Measurements from ENCODE around the gene OR6Y1.

OR6Y1 gene, protein sequence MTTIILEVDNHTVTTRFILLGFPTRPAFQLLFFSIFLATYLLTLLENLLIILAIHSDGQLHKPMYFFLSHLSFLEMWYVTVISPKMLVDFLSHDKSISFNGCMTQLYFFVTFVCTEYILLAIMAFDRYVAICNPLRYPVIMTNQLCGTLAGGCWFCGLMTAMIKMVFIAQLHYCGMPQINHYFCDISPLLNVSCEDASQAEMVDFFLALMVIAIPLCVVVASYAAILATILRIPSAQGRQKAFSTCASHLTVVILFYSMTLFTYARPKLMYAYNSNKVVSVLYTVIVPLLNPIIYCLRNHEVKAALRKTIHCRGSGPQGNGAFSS

GRCh38 chr1:158554352-158554751 is at the start of gene OR6Y1:
OR6Y1 (minus strand) TSS chr1:158554405; CDS start chr1:158548105, 6,300 bp downstream.
- intact Hi-C loops (cut with DNase I), result no loop called here
- DNase-seq, result no peak

DNA sequence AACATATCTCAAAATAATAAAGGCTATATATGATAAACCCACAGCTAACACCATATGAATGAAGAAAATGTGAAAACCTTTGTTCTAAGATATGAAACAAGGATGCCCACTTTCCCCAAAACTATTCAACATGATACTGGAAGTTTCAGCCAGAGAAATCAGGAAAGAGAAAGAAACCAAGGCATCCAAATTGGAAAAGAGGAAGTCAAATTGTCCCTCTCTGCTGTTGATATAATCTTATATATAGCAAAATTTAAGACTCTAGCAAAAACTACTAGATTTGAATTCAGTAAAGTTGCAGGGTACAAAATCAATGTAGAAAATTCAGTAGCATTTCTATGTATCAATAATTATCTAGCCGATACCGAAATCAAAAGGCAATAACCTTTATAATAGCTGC is 46.5 kb upstream of the OR6Y1 start:
- intact Hi-C loops (cut with DNase I), result no loop called here
- no peak for DNase-seq

GRCh38 chr1:158586942-158587341 is 32.7 kb upstream of the OR6Y1 start:
- no peak for DNase-seq
- intact Hi-C loops (cut with DNase I), result no loop called here

GRCh38 chr1:158583962-158584361 is 29.8 kb upstream of the OR6Y1 start:
- intact Hi-C loops (cut with DNase I), result no loop called here
- DNase-seq, result no peak

- DNase-seq, result no peak
- intact Hi-C loops (cut with DNase I), result no loop called here
Observed at GRCh38 chr1:158579733-158580132, 25.5 kb upstream of the OR6Y1 start, which contains the start of gene OR10X1. OR10X1 (minus strand) TSS chr1:158579899; CDS start chr1:158579899, 0 bp downstream.

DNA sequence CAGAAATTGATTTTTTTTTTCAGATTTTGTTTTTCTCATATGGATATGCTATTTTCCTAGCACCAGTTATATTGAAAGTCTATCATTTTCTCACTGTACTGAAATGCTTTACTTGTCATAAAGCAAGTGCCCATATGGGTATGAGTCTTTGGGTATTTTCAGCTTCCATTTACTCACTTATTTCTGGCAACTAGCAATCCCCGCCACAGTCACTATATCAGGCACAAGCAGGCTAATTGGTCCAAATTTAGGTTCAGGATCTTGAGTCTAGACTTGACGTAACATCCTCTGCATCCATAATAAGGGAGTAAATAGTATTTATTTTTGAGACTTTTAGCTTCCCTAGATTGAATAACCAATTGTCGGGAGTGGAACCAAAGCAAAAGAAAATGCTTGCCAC is 23.4 kb upstream of the OR6Y1 start:
- intact Hi-C loops (cut with DNase I), result no loop called here

GRCh38 chr1:158572226-158572625 is 18.0 kb upstream of the OR6Y1 start:
- intact Hi-C loops (cut with DNase I), result no loop called here
- no peak for DNase-seq

More for the DNA sequence above, 23.4 kb upstream of the OR6Y1 start:
- DNase-seq, result no peak

- intact Hi-C loops (cut with DNase I), result no loop called here
- DNase-seq, result no peak
Observed at GRCh38 chr1:158570480-158570879, 16.3 kb upstream of the OR6Y1 start, which contains the start of gene OR6P1. OR6P1 (minus strand) TSS chr1:158570580; CDS start chr1:158563604, 6,976 bp downstream.

- intact Hi-C loops (cut with DNase I), result no loop called here
- DNase-seq, result no peak
Observed at GRCh38 chr1:158564608-158565007, 10.4 kb upstream of the OR6Y1 start.

GRCh38 chr1:158563853-158564252 is 9.6 kb upstream of the OR6Y1 start:
- intact Hi-C loops (cut with DNase I), result no loop called here
- DNase-seq, result no peak

- DNase-seq, result no peak
- intact Hi-C loops (cut with DNase I), result no loop called here
Observed at GRCh38 chr1:158559696-158560095, 5.5 kb upstream of the OR6Y1 start.

GRCh38 chr1:158552296-158552695 is 1.9 kb downstream of the OR6Y1 start:
- intact Hi-C loops (cut with DNase I), result no loop called here
- no peak for DNase-seq

DNA sequence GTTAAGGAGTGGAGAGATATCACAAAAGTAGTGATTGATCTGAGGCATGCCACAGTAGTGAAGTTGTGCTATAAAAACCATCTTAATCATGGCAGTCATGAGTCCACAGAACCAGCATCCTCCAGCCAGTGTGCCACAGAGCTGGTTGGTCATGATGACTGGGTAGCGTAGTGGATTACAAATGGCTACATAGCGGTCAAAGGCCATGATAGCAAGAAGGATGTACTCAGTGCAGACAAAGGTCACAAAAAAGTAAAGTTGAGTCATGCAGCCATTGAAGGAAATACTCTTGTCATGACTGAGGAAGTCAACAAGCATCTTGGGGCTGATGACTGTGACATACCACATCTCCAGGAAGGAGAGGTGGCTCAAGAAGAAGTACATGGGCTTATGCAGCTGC is 6.7 kb downstream of the OR6Y1 start:
- no peak for DNase-seq
- intact Hi-C loops (cut with DNase I), result no loop called here

- intact Hi-C loops (cut with DNase I), result no loop called here
- DNase-seq, result no peak
Observed at GRCh38 chr1:158537609-158538008, 16.6 kb downstream of the OR6Y1 start.

DNA sequence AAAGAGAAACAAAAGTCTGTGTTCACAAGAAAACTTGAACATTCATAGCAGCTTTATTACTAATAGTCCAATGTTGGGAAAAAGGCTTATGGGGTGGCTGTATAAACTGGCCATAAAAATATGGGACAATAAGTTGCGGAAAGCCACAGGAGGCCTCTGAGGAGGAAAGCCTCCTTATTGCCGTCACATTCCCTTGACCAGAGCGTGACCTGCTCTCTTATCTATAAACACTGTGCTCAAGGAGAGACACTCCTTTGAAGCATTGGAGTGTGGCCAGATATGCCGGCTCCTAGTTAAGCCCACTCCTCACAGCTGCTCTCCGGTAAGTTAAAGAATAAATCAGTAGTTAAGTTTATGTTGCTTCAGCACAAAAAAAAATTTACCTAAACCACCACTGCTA is 19.7 kb downstream of the OR6Y1 start:
- no peak for DNase-seq
- intact Hi-C loops (cut with DNase I), result no loop called here

DNA sequence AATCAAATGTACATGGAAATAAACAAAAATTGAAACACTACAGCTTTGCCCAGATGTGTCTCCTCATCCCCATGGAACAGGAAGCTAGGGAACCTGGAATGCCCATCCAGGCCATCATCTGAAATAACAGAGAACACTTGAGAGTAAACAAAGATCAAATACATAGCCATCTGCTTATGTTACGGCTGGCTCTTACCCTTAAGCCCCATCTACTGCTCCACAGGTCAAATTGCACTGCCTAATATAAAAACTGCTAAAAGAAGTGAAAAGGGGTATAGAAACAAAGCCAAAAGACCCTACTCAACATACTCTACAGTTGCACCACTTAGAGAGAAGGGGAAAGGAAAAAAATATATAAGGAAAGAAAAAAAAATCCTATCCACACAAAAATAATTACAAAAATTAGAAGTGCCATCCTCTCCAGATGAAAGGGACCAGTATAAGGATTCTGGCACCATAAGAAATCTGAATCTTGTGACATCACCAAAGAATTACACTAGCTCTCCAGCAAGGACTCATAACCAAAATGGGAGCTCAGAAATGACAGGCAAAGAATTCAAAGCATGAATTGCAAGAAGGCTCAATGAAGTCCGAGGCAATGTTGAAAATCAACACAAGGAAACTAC is 26.9 kb downstream of the OR6Y1 start:
- peak in 2 of 42 donors; percentile 14 to 20 for DNase-seq
- intact Hi-C loops (cut with DNase I), result no loop called here

- no peak for DNase-seq
- intact Hi-C loops (cut with DNase I), result no loop called here
Observed at GRCh38 chr1:158521666-158522058, 32.5 kb downstream of the OR6Y1 start.

- DNase-seq, result no peak
- intact Hi-C loops (cut with DNase I), result no loop called here
Observed at GRCh38 chr1:158520955-158521665, 33.1 kb downstream of the OR6Y1 start.

- DNase-seq, result no peak
- intact Hi-C loops (cut with DNase I), result no loop called here
Observed at GRCh38 chr1:158520021-158520420, 34.2 kb downstream of the OR6Y1 start.

GRCh38 chr1:158516966-158517365 is 37.2 kb downstream of the OR6Y1 start:
- DNase-seq, result no peak
- intact Hi-C loops (cut with DNase I), result no loop called here
